ENCODE measurements around the gene CPVL. TPM values are rescaled to one million over a fixed set of nuclear protein-coding genes. Genes with fewer than 3 reads are reported as not detected.

Gene CPVL
- total and polyA plus RNA-seq, 2 of the 4 experiments (the other 2 are of a cell fraction), result not detected

GRCh38 chr7:29077176-29077575 is 69.2 kb downstream of the CPVL start:
- no peaks in the 10 kb centered on the region for H4K20me1 ChIP-seq (ENCODE audit: insufficient read depth, low read length)
- H2BK15ac ChIP-seq (ENCODE audit: low read depth, low read length), result no peak overlapping the region
- H3K36me3 ChIP-seq (ENCODE audit: control insufficient read depth, insufficient read depth, low read length), result no peaks in the 10 kb centered on the region
- no peak overlapping the region for H3K14ac ChIP-seq (replicated peaks; ENCODE audit: low read depth, low read length)
- H2BK20ac ChIP-seq (ENCODE audit: low read depth, low read length), result no peak overlapping the region
- no peaks in the 10 kb centered on the region for H3K9me3 ChIP-seq (ENCODE audit: control insufficient read depth, insufficient read depth, low read length)
- no peak overlapping the region for H2AK9ac ChIP-seq (replicated peaks; ENCODE audit: low read depth, low read length, poor library complexity)
- no peak overlapping the region for H3K4me2 ChIP-seq (ENCODE audit: low read depth, low read length)
- ATAC-seq (ENCODE audit: low read depth) (no peak), DNase-seq (no peak)
- no peak overlapping the region for H4K8ac ChIP-seq (ENCODE audit: low read depth in 2 of 2, low read length in 2 of 2)
- no peak overlapping the region for H2AK5ac ChIP-seq (ENCODE audit: low read depth, low read length)
- no peak for TF ChIP-seq POLR2A (IDR thresholded peaks at IDR 0.05; ENCODE audit: low read depth, low read length)
- H3K27ac ChIP-seq (ENCODE audit: insufficient read depth, low read length), result no peak overlapping the region
- CTCF ChIA-PET, result interaction anchor here (1.4 kb wide), 1 partner anchor 12 kb away, joined by 3 read pairs; no protein-coding TSS in a partner anchor
- H3K9ac ChIP-seq (ENCODE audit: low read depth, low read length), result no peak overlapping the region
- in situ Hi-C loops (cut with MboI; ENCODE audit: low sequenced_read_pairs), result no loop called here
- H4K91ac ChIP-seq (ENCODE audit: insufficient read depth, low read depth, low read length), result no peak overlapping the region
- H3K4me1 ChIP-seq (ENCODE audit: control insufficient read depth, insufficient read depth, low read length), result no peaks in the 10 kb centered on the region
- no peaks in the 10 kb centered on the region for H3K79me1 ChIP-seq (ENCODE audit: low read depth in 1 of 2, low read length in 2 of 2)
- H2BK120ac ChIP-seq (ENCODE audit: low read depth, low read length), result no peak overlapping the region
- H3K4me3 ChIP-seq (ENCODE audit: insufficient read depth, low read depth, low read length), result no peak overlapping the region
- no peak overlapping the region for H3K56ac ChIP-seq (ENCODE audit: extremely low read depth, insufficient read depth, low read length)
- no peaks in the 10 kb centered on the region for H3K9me1 ChIP-seq (ENCODE audit: insufficient read depth, low read length)
- POLR2A ChIA-PET (ENCODE audit: unreplicated experiment), result no interaction called here
- dilution Hi-C loops (cut with HindIII; ENCODE audit: low sequenced_read_pairs, unreplicated experiment), result no loop called here
- H2AFZ ChIP-seq (replicated peaks; ENCODE audit: low read length, poor library complexity), result no peak overlapping the region
- H2BK5ac ChIP-seq (ENCODE audit: low read depth, low read length, poor library complexity, severe bottlenecking), result no peak overlapping the region
- no peak overlapping the region for H4K5ac ChIP-seq (ENCODE audit: low read depth, low read length)
- no peak overlapping the region for H3K4ac ChIP-seq (ENCODE audit: low read depth, low read length)
- H3K18ac ChIP-seq (ENCODE audit: low read depth, low read length), result no peak overlapping the region
- H3K27me3 ChIP-seq (ENCODE audit: control insufficient read depth, insufficient read depth, low read length), result no peaks in the 10 kb centered on the region
- no TSS peak for BruUV-seq (replicated peaks)
- intact Hi-C loops (cut with micrococcal nuclease), result no loop called here
- no peak overlapping the region for H3K23ac ChIP-seq (ENCODE audit: low read depth, low read length)

Data from IMR-90 (cell line).